Stimulated activated CD8-positive, alpha-beta memory T cell treated with anti-CD3 and anti-CD28 coated beads, Interleukin-7, amount 100 ng/mL, for 1 hour (primary cell): ENCODE results near the gene TMEM219.

Experiments used
- DNase-seq, 2 donors: peaks; one replicate each; pipeline ENCODE4 v3.0.0-alpha.2; 2020; ENCODE audit warnings: low read depth in 2 of 2

The TMEM219 gene

DNA sequence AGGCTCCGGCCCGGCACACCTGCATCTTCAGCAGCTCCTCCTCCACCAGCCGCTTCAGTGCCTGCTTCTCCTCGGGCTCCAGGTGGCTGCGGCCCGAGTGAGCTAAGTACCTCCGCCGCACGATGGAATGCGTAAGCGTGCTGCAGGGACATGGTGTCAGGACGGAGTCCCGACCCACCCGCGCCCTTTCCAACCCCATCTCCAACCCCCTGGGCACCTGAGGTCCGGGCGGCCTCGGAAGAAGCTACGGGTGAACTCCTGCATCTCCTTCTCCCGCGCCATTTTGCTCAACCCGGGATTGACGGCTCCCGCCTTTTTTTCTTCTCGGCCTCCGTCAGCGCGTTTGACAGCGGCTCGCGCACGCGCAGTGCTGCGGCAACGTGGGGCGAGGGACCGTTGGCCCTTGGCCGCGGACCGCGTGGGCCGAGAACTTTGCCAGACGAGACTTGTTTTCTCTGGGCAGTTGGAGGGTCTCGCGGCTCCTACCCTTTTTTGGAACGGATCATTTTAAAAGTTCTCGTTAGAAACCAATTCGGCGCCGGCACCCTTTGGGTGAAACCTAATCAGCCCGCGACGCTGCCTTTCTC lies 33.5 kb downstream of the TMEM219 start, which contains the start of gene HIRIP3:
Gene HIRIP3, minus strand, starts transcription at position 294 of the 587 bp plus-strand sequence. Its CDS starts 12 bp downstream, at position 282.
- peak; percentile 61 to 74 for DNase-seq

DNA sequence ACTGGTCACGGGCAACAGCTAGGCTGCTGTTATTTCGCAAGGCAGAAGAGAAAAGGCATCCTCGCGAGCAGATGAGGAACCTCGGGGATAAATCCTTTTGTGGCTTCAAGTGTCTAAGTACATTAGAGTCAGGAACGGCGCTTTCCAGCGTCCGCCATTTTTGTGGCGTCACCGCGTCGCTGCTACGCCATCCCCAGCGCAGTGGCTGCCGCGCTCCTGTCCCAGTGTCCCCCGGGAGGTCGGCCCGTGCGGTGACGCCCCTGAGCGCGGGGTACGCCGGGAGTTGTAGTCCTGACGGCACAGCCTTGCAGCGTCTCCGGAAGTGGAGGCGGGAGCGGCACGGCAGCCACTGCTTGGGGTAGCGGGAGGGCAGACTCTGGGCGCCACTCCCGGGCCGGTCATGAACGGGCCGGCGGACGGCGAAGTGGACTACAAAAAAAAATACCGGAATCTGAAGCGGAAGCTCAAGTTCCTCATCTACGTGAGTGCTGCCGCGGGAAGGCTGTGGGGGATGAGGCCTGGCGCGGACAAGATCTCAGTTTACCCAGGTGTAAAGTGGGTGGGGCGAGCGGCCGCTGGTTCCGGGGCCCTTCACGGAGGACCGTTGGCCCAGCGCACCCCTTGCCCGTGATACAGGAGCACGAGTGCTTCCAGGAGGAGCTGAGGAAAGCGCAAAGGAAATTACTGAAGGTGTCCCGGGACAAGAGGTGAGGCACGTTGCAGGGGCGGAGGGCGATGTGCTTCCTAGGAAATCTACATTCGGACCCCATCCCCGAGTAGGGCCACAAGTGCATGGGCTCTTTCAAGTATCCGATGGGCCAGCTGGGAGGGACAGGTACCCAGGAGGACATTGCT lies 34.3 kb downstream of the TMEM219 start, which contains the start of gene INO80E:
Gene INO80E, plus strand, starts transcription at position 331 of the 855 bp plus-strand sequence. Its CDS starts 70 bp downstream, at position 401.
- peak; percentile 99 for DNase-seq

DNA sequence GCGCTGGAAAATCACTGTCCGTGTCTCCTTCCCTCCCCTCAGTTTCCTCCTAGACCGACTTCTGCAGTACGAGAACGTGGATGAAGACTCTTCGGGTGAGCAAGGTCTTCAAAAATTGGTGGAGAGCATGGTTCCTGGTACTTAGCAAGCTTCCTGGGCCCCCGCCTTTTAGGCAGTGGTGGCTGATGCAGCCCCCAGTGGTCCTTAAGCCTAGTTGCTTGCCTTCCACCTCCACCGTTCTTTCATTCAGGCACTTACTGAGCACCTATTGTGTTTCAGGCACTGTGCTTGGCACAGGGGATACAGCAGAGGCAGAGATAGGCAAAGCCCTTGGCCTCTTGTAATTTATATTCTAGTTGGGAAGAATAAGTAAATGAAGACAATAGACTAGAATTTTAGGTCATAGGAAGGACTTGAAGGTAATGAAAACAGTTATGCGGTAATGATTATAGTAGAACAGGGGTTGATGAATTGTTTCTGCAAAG lies 34.9 kb downstream of the TMEM219 start:
- DNase-seq, result no peak

DNA sequence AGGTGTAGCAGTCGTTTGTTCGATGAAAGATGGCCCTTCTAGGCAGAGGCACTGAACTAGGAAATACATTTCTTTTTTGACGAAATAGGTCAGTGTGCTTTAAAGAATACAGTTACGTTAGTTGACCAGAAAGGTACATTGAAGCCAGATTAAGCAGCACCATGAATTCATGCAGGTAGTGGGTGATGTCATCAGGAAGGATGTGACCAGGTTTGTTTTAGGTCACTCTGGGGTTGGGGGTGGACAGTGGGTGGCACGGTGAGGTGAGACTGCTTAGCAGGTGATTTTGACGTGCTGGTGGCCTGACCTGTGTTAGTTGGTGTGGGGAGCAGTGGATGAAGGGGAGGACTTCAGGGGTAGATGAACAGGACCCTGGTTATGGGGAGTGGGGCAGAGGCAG lies 37.7 kb downstream of the TMEM219 start:
- no peak for DNase-seq

DNA sequence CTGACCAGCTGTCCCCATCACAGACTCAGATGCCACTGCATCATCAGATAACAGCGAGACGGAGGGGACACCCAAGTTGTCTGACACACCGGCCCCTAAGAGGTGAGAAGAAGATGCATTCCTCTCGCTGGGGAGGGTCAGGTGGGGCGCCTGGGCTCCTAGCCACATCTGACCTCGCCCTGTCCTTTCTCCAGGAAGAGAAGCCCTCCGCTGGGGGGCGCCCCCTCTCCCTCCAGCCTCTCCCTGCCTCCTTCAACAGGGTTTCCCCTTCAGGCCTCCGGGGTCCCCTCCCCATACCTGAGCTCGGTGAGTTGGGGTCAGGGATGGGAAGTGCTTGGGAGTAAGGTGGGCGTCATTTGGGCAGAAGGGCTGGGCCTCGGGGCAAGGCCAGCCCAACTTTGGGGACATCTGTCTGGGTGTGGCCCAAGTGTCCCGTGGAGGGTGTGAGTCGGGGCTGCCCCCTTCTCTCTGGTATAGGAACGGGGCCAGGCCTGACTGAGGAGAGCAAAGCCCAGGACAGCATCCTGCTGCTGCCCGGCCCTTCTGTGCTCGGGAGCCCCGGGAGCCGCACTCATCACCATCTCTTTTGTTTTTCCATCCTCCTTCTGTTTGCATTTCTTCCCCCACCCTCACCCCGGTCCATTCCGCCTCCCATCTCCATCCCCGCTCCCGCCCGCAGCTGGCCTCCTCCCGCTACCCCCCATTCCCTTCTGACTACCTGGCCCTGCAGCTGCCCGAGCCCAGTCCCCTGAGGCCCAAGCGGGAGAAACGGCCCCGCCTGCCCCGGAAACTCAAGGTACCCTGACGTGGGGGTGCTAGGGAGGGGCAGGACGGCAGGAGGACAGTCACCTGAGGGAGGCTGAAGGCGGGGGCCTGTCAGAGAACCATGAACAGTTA lies 39.1 kb downstream of the TMEM219 start:
- no peak for DNase-seq

DNA sequence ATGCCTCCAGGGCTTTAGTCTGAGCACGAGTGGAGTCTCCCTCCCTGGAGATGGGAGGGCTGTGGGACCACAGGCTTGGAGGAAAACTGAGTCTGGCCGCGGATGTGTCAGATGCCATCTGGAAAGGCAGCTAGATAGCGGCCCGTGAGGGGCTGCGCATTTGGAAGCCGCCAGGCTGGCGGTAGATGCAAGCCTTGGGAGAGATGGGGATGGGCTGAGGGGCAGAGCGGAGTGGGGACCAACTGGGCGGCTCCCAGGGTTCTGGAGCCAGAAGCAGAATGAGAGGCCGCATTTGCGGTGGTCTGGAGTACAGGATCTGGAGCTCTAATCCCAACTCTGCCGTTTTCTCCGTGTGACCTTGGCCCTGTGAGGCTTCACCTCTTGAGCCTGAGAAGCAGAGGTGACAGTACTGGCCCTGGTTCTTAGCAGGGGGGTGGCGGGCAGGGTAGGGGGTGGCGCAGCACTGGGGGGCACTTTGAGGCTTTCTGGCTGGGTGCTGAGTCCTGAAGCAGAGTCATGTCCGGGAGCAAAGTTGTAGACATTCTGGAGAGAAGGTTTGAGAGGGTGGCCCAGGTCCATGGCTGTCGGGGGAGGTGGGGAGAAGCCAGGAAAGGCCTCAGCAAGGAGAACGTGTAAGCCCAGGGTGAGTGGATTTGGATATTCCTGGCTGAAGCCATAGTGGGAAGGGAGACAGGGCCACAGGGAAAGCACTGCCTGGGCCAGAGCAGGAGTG lies 40.9 kb downstream of the TMEM219 start:
- no peak for DNase-seq

DNA sequence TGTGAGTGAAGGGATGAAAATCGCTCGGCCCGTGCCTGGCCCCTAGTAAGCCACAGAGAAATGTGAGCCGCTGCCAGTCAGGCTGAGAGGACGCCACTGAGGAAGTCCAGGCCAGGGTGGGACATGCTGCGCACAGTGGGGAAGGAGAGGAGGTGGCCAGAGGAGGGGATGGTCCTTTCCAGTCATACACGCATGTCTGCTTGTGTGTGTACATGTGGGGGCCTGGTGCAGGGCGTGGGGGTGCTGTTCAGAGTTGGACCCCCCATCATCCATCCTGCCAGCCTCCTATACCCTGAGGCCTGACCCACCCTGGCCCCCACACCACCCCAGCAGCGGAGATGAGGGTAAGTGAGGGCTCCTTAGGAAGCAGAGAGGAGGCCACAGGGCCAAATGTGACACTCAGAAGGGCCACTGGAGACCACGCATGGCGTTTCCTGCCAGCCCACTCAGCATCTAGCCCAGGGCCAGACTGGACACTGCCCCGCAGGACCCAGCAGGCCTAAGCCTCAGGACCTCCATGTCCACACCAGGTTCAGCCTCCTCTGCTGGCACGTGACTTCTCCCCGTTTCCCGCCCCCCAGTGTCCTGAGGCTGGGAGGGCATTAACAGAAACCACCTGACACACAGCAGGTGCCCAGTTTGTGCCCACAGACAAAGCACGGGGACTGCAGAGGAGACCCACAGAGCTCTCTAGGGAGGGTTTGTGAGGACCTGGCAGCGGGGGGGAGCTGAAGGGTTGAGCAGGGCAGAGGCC lies 42.0 kb downstream of the TMEM219 start:
- no peak for DNase-seq

DNA sequence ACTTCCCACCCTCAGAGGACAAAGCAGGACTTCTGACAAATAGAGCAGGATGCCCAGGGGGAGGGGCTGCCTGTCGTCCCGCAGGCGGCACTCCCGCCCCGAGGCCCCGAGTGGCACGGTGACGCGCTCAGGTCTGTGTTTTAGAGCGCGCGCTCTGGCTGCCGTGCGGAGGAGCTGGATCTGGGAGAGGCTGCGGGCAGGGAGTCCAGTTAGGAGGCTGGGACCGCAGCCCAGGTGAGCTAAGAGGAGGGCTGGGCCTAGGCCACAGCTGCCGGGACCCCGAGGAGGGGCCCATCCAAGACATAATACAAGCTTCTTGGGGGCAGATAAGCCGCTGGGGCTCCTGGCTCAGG lies 42.5 kb downstream of the TMEM219 start:
- no peak for DNase-seq

DNA sequence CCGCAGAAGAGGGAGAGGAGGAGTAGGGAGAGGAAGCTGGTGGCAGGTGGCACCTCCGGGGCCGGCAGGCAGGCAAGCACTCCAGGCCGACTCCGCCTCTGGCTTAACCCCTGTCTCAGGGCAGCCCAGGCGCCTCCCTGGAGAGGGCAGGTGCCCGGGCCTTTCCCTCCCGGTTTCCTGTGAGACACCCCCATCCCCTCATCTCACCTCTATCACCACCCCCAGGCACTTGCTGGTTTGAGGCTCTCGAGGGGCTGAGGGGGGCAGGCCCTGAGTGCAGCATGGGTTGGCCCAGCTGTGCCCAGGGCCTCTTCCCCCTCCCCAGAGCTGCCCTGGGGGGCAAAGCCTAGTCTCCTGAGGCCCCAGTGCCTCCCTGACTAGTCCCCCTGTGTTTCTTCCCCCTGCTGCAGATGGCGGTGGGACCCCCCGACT lies 42.9 kb downstream of the TMEM219 start:
- DNase-seq, result no peak

DNA sequence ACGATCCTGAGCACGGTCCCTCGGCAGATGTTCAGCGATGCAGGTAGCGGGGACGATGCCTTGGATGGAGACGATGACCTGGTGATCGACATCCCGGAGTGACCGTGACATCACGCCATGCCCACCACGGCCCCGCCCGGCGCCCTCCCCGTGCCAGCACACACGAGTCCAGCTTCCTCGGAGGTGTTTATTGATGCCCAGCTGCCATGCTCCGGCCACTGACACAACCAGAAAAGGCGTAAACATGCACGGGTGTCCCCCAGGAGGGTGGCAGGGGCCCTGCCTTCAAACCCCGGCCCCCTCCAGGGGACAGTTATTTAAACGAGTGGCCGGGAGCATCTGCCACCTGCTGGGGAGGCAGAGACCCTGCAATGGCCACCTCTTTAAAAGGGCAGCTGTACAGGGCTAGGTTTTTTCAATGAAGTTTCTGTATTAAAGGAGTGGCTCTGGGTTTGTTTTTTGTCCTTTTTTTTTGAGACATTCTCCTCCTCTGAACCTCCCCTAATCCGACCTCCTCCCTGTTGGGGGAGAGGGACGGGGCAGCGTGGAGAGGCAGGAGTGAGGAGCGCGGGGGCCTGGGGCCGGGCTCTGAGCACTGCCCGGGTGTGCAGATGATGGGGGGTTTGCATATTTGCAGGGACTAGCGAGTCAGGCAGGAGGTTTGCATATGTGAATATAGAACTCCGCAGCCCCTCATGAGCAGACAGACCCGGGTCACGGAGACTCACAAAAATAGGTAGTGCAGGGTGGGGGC lies 43.6 kb downstream of the TMEM219 start:
- DNase-seq, result peak in 1 of 2 donors; percentile 19

DNA sequence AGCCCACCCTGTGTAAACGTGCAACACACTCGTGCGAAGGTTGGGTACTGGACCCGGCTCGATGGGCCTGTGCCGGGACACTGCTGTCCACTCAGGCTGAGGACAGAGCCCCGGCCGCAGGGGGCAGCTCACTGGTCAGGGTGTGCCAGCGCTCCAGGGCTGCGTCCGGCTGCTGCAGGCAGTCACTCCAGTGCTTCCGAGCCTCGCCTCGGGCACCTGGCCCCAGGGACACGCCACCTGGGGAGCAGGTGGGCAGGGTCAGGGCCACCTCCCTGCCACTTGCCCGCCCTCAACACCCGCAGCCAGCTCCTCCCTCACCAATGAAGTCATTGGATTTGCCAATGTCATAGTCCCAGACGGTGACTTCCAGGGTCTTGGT lies 44.2 kb downstream of the TMEM219 start:
- no peak for DNase-seq

DNA sequence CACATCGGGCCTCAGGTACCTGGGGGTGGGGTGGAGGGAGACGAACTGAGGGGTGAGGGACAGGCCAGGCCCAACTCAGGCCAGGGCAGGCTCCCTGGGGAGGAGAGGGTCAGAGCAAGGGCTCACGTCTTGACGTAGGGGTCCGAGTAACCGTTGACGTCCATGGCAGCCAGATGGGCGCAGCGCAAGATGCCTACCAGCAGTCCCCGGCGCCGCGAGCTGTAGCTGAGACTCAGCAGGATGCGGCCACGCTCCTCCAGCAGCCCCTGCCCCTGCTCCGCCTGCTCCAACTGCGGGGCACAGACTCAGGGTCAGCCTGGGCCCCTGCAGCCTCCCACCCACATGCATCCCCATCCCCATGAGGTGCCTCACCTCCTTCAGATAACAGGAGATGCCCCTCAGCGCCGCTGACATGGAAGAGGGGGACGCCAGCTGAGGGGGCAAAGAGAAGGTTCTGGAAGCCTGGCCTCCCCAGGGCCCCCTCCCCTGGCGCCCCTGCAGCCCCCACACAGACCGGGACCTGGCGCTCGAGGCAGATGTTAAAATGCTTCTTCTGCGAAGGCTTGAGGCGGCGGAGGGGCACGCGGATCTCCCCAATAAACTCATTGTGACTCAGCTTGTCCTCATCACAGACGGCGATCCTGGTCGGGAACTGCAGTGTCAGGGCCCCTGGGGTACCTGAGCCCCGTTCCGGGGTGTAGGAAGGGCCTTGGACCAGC lies 44.9 kb downstream of the TMEM219 start:
- DNase-seq, result no peak

DNA sequence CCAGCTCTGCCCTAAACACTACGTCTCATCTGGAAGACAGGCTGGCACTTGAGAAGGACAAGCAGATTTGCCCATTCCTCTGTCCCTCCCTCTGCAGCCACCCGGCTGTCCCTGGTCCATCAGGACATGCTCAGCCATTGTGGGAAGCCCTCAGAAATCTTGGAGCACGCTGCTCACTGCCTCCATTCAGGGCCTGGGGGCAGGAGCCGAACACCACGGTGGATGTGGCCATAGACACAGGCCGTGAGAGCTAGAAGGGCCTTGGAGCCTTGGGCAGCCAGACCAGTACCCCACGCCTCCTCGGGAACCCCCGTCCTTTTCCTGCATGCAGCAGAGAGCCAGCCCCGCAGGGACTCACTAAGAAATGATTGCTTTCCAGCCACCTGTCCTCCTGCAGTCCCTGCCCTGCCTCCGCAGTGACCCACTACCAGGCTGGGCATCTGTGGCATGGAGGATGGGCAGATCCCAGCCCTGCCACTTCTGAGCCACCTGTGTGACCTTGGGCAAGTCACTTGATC lies 45.6 kb downstream of the TMEM219 start:
- DNase-seq, result no peak

DNA sequence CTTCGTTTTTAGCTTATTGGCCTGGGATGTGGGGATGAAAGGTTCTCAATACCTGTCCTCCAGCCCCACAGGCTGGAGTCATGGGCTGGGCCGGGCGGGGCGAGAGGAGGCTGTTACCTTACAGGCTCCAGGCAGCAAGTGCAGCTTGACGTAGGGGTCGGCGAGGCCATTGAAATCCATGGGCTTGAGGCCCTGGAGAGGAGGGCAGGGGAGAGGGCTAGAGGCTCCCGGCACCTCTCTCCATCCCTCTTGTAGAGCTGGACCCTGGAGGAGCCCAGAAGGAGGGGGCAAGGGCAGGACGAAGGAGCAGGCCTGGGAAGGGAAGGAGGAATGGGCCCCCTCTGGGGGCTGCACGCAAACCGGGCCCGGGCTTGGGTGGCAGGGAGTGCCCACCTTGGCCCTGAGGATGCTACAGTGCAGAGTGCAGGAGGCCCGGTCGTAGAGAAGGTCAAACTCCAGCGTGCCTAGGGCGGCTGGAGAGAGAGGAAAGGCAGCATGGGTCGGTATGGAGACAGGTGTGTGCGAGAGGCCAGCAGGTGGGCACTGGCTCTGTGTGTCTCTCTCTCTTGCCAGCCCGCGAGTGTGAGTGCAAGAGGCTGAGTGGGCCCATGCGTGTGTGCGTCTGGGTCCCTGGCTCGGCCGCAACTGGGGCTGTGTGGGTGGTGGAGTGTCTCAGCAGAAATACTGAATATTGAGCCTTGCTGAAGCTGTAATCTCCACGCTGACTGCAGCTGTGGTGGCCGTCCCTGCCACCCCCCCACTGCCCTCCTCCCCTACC lies 47.4 kb downstream of the TMEM219 start:
- no peak for DNase-seq

DNA sequence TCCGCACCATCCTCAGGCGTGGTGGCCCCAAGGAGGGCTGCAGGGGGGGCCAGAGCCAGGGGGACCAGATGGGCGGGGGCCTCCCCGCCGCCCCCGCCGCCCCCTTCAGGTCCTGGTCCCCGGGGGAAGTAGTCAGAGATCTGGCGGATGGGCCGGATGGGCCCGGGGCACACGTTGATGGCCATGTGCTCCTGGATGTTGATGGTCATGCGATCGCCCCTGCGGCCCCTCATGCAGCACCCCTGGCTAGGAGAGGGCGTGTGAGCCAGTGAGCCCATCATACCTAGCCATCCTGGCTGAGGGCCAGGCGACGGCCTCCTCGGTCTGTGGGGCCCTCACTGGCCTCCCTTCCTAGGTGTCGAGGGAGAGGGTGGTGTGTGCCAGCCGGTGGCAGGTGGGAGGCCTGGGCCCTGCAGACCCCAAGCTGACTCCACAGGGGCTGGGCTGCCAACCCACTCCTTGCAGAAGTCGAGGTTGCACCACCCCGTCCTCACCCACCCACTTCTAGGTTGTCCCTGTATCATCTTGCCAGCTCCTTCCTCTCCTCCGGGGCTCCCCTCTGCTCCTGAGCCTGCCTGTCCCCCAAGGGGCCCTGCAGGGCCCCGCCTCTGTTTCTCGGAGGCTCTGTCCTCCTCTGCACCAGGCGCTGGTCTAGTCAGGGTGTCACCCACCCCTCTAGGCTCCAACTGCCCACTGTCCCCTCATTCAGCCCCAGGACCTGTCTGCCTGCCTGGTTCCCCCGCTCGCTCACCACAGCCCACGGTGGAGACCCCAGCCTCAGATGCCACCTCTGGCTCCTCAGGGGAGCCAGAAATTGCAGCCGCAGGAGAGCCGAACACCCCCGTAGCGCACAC lies 48.3 kb downstream of the TMEM219 start:
- DNase-seq, result no peak

DNA sequence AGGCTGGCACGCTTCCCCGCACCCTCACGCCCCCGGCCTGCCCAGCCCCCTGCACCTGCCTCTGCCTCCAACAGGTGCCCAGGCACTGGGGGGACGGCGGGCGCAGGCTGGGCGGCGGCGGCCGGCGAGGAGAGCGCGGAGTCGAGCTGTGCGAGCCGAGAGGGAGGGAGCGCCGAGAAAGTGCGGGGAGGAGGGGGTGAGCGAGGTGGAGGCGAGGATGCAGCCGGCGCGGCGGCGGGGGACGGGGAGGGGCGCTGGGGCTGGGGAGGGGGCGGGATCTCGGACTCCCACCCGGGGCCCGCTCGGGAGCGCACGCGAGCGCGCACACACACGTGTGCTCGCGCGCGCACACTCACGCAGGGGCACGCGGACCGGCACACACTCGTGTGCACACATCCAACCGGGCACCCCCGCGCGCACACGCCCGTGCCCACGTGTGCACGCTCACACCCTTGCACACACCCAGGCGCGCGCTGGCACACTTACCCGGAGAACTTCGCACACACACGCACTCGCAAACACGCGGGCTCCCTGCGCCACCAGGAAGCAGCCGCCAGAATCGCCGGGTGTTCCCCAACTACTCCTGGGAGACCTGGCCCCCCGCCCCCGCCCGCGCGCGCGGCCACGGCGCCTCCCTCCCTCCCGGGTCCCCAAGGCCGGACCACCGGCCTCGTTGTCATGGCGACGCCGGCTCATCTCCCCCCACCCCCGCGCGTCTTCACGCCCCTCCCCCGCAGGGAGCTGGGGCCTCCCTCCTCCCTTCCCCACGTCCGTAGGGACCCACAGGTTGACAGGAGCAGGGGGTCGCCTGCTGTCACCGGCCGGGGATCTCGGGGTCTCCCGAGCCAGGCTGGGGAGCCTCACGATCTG lies 49.2 kb downstream of the TMEM219 start, which contains the start of gene DOC2A:
Gene DOC2A, minus strand, starts transcription at position 184 of the 870 bp plus-strand sequence. CDS start 805 bp downstream, outside the sequence.
- no peak for DNase-seq
